Measurements from ENCODE around the gene AFF3.

The AFF3 gene

GRCh38 chr2:99607861-99608491, 534.4 kb downstream of the AFF3 start:
- no peak for DNase-seq (ENCODE audit: low read depth, low spot score)

DNA sequence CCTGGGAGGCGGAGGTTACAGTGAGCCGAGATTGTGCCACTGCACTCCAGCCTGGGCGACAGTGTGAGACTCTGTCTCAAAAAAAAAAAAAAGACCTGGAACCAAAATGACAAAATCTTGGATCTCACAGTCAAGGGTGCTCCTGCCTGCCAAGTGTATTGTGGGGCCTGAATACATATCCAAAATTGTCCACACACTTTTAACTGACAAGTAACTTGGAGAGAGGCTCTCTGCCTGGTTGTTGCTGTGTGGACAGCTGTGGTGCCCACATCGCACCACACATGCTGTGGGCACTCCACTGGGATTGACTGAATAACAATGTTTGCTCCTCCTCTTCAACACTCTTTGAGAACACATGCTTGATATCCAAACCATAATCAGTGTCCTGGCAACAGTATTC, 534.9 kb downstream of the AFF3 start:
- DNase-seq (ENCODE audit: low read depth, low spot score) = no peak

GRCh38 chr2:99605036-99605435, 537.4 kb downstream of the AFF3 start:
- no peak for DNase-seq (ENCODE audit: low read depth, low spot score)

DNA sequence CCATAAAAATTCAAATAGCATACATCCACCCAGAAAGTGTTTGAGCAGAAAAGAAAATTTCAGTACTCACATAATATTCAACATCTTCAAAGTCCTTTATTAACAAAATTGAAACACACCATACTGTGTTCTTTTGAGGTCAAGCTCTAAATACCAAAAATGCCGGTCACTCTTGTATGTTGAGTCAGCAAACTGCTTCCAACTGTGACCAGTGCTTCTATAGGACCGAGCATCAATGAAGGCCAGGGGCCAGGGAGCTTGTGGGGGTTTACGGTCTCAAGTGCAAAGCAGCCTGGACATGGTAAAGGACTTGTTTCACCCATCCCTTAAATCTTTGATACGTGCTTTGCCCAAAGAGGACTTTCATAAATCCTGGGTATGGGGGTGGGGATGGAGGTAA, 539.9 kb downstream of the AFF3 start:
- DNase-seq (ENCODE audit: low read depth, low spot score) = no peak

DNA sequence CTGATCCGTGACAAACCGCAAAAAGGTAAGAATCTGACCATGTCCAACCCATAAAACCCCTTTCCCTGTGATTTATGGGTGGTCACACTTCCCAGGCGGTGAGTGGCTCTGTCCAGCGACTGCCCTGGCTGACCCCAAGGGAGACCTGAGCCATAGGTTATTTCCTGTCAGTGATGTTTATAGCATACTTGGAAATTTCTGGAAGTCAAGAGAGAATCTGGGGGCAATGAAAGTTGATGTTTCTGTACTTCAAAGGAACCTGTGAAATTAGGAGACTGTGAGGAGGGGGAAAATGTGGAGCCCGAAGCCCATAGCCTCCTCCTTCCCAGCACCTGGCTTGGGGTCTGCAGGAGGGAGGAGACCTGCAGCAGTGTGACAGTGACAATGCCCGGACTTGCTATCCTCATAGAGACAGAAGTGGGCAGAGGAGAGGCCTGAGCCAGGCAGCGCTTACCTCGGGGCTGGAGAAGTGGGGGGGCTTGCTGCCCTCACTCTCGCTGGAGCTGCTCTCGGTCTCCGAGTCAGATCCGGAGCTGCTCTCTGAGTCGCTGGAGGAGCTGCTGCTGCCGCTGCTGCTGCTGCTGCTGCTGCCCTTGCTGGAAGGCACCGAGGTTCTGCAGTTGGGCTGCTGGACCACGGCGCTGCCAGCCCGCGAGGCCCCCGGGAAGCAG, 541.3 kb downstream of the AFF3 start:
- peak; percentile 26 for DNase-seq (ENCODE audit: low read depth, low spot score)

GRCh38 chr2:99598441-99598840, 543.9 kb downstream of the AFF3 start:
- DNase-seq (ENCODE audit: low read depth, low spot score) = no peak

DNA sequence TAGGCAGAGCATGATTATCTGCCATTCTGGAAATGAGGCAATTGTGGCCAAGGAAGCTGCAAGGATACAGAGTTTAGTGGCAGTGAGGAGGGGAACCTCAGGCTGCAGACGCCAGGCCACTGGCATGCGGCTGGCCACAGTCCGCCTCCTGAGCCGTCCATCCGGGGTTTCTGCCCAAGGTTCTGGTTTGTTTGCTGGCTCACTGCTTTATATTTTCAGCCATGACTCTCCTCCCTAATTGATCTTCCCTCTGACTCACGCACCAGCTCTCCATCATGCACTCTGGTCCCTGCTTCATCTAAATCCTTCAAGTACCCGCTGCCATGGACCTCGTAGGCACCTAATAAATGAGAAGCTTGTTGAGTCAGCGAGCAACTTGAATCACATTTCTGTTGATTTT, 544.8 kb downstream of the AFF3 start:
- DNase-seq (ENCODE audit: low read depth, low spot score) = no peak

- no peak for DNase-seq (ENCODE audit: low read depth, low spot score)
Observed at GRCh38 chr2:99595373-99595772, 547.0 kb downstream of the AFF3 start.

- no peak for DNase-seq (ENCODE audit: low read depth, low spot score)
Observed at GRCh38 chr2:99593692-99594427, 548.5 kb downstream of the AFF3 start.

DNA sequence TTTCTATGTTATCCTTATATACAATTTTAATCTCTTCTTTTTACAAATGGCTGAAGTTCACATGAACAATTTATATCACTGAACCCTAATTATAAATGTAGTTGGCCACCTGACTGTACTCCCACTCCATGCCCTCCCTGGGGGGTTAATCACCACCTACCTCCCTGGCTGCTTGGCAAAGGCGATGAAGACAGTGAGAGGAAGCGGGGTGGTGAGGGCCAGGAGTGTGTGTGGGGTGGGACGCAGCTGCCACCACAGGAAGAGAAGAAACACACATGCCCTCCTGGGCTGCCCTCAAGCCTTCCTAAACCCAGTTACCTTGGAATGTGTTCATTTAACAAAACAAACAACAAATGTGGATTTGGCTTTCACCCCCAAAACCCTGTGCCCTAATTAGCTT, 565.6 kb downstream of the AFF3 start:
- DNase-seq (ENCODE audit: low read depth, low spot score) = no peak

DNA sequence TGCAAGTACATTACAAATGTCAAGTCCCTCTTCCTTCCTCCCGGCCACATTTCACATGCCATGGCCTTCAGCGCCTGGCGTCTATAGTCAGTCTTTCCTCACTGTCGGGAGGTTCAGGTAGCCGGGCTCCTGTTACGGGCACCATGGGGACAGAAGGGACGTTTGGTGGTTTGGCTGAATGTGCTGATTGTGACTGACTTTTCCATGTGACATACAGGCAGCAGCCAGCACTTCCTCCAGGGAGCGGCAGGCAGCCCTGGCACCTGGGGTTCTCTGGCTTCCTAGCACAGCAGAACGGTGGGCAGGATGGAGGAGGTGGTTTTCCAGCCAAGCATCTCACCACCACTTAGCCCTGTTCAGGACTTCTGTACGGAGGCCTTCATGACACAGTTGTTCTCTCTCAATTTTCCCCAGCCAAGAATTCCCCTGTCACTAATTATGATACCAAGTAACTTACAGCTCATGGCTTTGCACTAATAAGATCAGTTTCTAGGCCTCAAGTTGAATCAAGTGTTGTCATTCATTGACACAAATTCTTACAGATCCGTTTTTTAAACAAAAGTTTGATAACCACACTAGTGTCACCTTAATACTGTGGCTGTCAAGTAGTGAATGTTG, 568.6 kb downstream of the AFF3 start:
- no peak for DNase-seq (ENCODE audit: low read depth, low spot score)

DNA sequence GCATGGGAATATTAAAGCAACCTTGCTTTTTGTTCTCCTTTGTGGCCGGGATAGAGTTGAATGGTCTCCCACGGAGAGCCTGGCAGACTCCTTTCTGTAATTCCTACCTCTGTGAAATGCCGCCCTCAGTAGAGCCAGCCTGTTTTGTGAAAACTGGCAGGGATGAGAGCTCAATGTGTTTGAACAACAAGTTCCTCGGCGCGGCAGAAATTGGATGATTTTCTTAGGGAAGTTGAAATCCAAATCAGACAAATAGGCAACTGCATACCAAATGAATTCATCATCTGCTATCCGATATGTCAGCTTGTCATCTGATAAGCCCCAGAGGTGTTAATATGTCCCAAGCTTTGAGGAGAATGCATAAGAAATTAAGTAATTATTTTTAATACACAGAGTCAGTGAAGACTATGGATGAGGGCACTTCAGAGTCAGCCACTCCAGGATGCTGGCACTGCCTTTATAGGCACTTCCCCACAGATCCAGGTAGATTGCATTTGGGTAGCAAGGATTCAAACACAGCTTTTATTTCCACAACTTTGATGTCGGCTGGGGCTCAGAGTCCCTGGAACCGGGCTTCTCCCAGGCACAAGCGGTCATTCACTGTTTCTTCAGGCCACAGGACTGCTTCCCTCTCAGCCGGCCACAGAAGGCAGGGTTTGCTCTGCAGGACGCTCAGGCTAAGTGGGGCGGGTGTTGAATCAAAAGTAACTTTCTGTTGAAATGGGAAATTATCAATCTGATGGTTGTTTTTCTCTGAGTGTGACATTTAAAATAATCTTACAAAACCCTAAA, 569.8 kb downstream of the AFF3 start:
- DNase-seq (ENCODE audit: low read depth, low spot score) = no peak

- DNase-seq (ENCODE audit: low read depth, low spot score) = no peak
Observed at GRCh38 chr2:99571954-99572353, 570.4 kb downstream of the AFF3 start.

DNA sequence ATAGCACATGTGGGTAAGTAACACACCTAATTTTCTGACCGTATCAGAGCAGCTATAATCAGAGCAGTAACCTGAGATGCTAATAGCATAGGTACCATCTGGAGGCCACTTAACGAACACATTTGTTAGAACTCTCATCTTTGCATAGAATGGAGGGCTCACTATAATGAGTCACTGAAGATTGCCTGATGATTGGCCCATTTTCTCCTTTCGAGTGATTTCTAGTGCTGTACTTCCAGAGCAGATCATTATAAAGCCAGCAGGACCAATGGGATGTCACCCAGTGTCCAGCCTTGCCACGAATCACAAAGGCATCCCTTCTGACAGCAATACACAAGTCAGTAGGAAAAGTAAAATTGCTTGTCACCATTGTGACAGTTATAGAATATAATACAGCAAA, 570.9 kb downstream of the AFF3 start:
- no peak for DNase-seq (ENCODE audit: low read depth, low spot score)

- DNase-seq (ENCODE audit: low read depth, low spot score) = no peak
Observed at GRCh38 chr2:99571021-99571420, 571.4 kb downstream of the AFF3 start.

DNA sequence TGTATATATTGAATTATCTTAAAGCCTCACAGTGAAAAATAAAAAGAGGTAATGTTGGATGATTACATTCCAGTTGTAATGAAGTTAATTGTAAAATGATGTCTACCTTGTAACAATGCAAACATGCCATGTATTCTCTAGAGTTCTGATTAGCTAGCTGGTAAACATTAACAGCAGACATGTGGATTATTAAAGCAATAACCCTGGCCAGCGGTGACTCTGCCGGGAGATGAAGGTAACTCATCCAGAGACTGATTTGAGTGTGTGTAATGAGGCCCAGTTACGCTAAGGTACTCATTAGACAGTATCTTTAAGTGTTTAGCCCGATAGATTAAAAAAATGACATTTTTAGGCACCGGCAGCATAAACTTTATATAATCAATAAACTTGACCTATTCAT, 573.0 kb downstream of the AFF3 start:
- no peak for DNase-seq (ENCODE audit: low read depth, low spot score)

DNA sequence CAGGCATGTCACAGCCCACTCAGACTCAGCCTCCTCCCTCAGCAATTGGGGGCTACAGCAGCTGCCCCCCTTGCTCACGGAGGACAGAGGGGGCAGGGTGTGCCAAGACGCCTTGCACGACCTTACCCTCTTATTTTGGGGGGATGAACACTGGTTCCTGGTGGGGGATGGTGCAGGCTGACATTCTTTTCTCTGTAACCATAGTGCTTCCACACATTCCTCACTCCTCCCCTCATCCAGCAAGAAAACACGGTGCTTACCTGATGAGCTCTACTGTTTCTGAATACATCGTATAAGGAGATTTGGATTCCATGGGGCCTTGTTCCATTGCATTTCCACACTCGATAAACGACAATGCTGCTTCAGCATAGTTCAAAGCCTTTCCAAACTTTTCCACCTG, 577.2 kb downstream of the AFF3 start:
- DNase-seq (ENCODE audit: low read depth, low spot score) = no peak

DNA sequence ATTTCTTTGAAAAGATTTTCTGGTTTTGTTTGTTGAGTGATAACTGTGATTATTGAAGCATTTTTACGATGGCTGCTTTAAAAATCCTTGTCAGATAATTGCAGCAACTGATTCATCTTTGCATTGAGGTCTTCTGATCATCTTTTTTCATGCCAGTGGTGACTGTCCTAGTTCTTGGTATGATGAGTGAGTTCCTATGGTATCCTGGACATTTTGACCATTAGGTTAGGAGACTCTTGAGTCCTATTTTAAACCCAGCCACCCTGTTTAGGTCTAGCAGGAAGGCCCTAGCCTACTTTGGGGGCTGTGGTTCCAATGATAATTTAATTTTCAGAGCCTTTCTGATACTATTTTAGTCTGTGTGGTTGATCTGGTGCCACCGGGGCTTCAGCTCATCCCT, 579.9 kb downstream of the AFF3 start:
- no peak for DNase-seq (ENCODE audit: low read depth, low spot score)

- no peak for DNase-seq (ENCODE audit: low read depth, low spot score)
Observed at GRCh38 chr2:99561804-99562203, 580.6 kb downstream of the AFF3 start.

DNA sequence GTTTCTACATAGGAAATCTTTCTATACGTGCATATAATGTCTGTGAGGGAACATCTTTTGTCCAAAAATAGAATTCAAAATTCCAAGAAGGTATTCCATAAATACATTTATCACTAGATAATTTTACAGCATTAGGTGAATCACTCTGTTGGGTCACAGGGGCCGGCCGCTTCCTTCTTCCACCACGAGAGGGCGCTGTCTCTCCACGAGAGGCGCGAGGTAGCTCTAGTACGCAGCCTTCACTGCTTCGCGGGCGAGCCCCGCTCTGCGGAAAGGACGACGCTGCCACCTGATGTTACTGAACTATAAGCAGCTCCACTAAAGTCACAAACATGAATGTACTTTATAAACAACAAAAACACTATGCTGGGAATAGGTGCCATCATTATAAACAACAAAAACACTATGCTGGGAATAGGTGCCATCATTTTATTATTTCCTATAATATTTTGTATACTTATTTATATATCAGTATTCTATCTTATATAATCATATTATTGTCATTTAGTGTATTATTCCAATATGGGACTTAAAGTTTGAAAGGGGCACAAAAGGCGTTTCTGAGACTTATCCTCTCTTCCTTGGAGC, 583.2 kb downstream of the AFF3 start:
- peak; percentile 79 for DNase-seq (ENCODE audit: low read depth, low spot score)

GRCh38 chr2:99555404-99555803, 587.0 kb downstream of the AFF3 start:
- peak; percentile 11 for DNase-seq (ENCODE audit: low read depth, low spot score)
